HCT116 (cell line): ENCODE data around the gene ARMS2. TPM values are rescaled to one million over a fixed set of nuclear protein-coding genes. Genes with fewer than 3 reads are reported as not detected.

Source experiments
- ATAC-seq: fragments of 200-7000 bp; cut with Tn5 transposase; 2 replicates; pipeline ENCODE4 v1.9.1; 2020; ENCODE audit warnings: mild to moderate bottlenecking, moderate library complexity
- BruUV-seq: library from RNA; stranded (reverse); fragments of 400-500 nt; replicated peaks from 2 replicates; lab custom pipeline; 2021; lab: Mats Ljungman, UMichigan
- CTCF ChIA-PET: fragments of 300-600 bp; sonication (Branson Sonifier 250); formaldehyde crosslinking; loops from one replicate; lab custom pipeline; 2021; ENCODE audit warnings: antibody characterized with exemption; lab: Charles Lee
- POLR2A ChIA-PET: fragments of 300-600, 350-600 bp; sonication (Branson Sonifier 250); formaldehyde crosslinking; loops from one replicate; lab custom pipeline; 2021; ENCODE audit warnings: antibody characterized with exemption; lab: Charles Lee
- RAD21 ChIA-PET, 2 experiments: fragments of 300-600 bp; sonication (Branson Sonifier 250); formaldehyde crosslinking; loops; one replicate each; lab custom pipeline; 2023; ENCODE audit warnings: low total read pairs in 2 of 2; ENCODE audit not compliant: uncharacterized antibody in 2 of 2, unreplicated experiment in 2 of 2, low non-redundant PET in 1 of 2; lab: Charles Lee
- DNase-seq: peaks from one replicate; pipeline ENCODE4 v3.0.0-alpha.2; 2010; ENCODE audit warnings: low read depth, low spot score
- H2AFZ ChIP-seq: fragments of 200-600 bp; shearing (Covaris generic), sonication (generic); 2 replicates; pipeline ENCODE4 v1.6.1; 2017; ENCODE audit warnings: low read depth, mixed run types, mixed read lengths, antibody characterized with exemption, low read length; ENCODE audit not compliant: poor library complexity, severe bottlenecking
- H3K27ac ChIP-seq: 2 replicates; pipeline ENCODE4 v1.5.1; 2012; ENCODE audit warnings: low read depth, low read length
- H3K27me3 ChIP-seq: fragments of 200-600 bp; sonication (generic); 2 replicates; pipeline ENCODE4 v1.6.1; 2016; ENCODE audit warnings: mixed run types, low read length, mixed read lengths; ENCODE audit not compliant: insufficient read depth
- H3K36me3 ChIP-seq, 2 experiments: fragments of 200-500 bp in 1 of 2; fragments of 200-600 bp in 1 of 2; sonication (Bioruptor generic) in 1 of 2; sonication (generic) in 1 of 2; 2 replicates each; pipeline versions ENCODE4 v1.5.1 to v1.6.1; 2014 to 2016; ENCODE audit warnings: low read length in 2 of 2, inconsistent platforms in 1 of 2, mixed read lengths in 1 of 2, mixed run types in 1 of 2; ENCODE audit not compliant: insufficient read depth in 2 of 2, control insufficient read depth in 1 of 2
- H3K4me1 ChIP-seq, 2 experiments: fragments of 200-600 bp in 1 of 2; sonication (generic) in 1 of 2; 2 replicates each; pipeline versions ENCODE4 v1.5.1 to v1.6.1; 2012 to 2017; ENCODE audit warnings: low read length in 2 of 2, inconsistent platforms in 1 of 2, mild to moderate bottlenecking in 1 of 2, mixed read lengths in 1 of 2, mixed run types in 1 of 2, moderate library complexity in 1 of 2; ENCODE audit not compliant: insufficient read depth in 2 of 2, control insufficient read depth in 1 of 2
- H3K4me2 ChIP-seq: fragments of 200-600 bp; sonication (generic); 2 replicates; pipeline ENCODE4 v1.6.1; 2017; ENCODE audit warnings: mixed run types, low read length, mixed read lengths
- H3K4me3 ChIP-seq, 2 experiments: fragments of 200-600 bp in 1 of 2; sonication (generic) in 1 of 2; replicated peaks in 1 of 2; 2 replicates each; pipeline ENCODE4 v1.5.1; 2011 to 2016; ENCODE audit warnings: low read length in 2 of 2, control low read depth in 1 of 2, low read depth in 1 of 2, mild to moderate bottlenecking in 1 of 2, mixed read lengths in 1 of 2, mixed run types in 1 of 2
- H3K79me2 ChIP-seq: fragments of 200-600 bp; sonication (generic); 2 replicates; pipeline ENCODE4 v1.6.1; 2017; ENCODE audit warnings: mild to moderate bottlenecking, mixed run types, low read length, moderate library complexity, mixed read lengths; ENCODE audit not compliant: insufficient read depth
- H3K9ac ChIP-seq: fragments of 200-600 bp; sonication (generic); 2 replicates; pipeline ENCODE4 v1.6.1; 2016; ENCODE audit warnings: low read length, mixed read lengths
- H3K9me2 ChIP-seq: fragments of 200-600 bp; sonication (generic), shearing (Covaris generic); 2 replicates; pipeline ENCODE4 v1.6.1; 2017; ENCODE audit warnings: mixed run types, mild to moderate bottlenecking, moderate library complexity; ENCODE audit not compliant: insufficient read depth
- H3K9me3 ChIP-seq, 2 experiments: fragments of 200-500 bp in 1 of 2; fragments of 200-600 bp in 1 of 2; sonication (Bioruptor generic) in 1 of 2; sonication (generic) in 1 of 2; 2 replicates each; pipeline ENCODE4 v1.6.1; 2014 to 2017; ENCODE audit warnings: low read length in 2 of 2, mixed read lengths in 2 of 2, inconsistent platforms in 1 of 2, low read depth in 1 of 2, mild to moderate bottlenecking in 1 of 2, mixed run types in 1 of 2, moderate library complexity in 1 of 2; ENCODE audit not compliant: control insufficient read depth in 1 of 2, insufficient read depth in 1 of 2
- H4K20me1 ChIP-seq: fragments of 200-600 bp; sonication (generic), shearing (Covaris generic); 2 replicates; pipeline ENCODE4 v1.6.1; 2017; ENCODE audit warnings: mixed run types, mild to moderate bottlenecking, moderate library complexity; ENCODE audit not compliant: insufficient read depth
- ATF3 ChIP-seq: IDR thresholded peaks from 2 replicates; pipeline ENCODE4 v1.6.1; 2012
- FOSL1 ChIP-seq: IDR thresholded peaks from 2 replicates; pipeline ENCODE4 v1.6.1; 2012; ENCODE audit warnings: low read depth
- JUND ChIP-seq: IDR thresholded peaks from 2 replicates; pipeline ENCODE4 v1.6.1; 2012
- MAX ChIP-seq: IDR thresholded peaks from 2 replicates; pipeline ENCODE4 v1.6.1; 2012
- POLR2A ChIP-seq: IDR thresholded peaks from 2 replicates; pipeline ENCODE4 v1.7.0; 2011; ENCODE audit warnings: borderline replicate concordance; ENCODE audit not compliant: insufficient read depth, insufficient read length; ENCODE audit errors: extremely low read depth
- REST ChIP-seq: IDR thresholded peaks from 2 replicates; pipeline ENCODE4 v1.6.1; 2012; ENCODE audit warnings: low read depth
- SP1 ChIP-seq: IDR thresholded peaks from 2 replicates; pipeline ENCODE4 v1.6.1; 2012; ENCODE audit warnings: low read depth
- SRF ChIP-seq: IDR thresholded peaks from 2 replicates; pipeline ENCODE4 v1.6.1; 2012; ENCODE audit warnings: low read depth
- YY1 ChIP-seq: IDR thresholded peaks from 2 replicates; pipeline ENCODE4 v1.6.1; 2011; ENCODE audit warnings: low read length, low read depth, moderate library complexity, mild to moderate bottlenecking; ENCODE audit not compliant: insufficient replicate concordance; ENCODE audit errors: extremely low read depth
- ZFX ChIP-seq: fragments of 450-650 bp; IDR thresholded peaks from 2 replicates; pipeline ENCODE4 v1.6.1; 2017
- ZNF274 ChIP-seq: fragments of 200-500 bp; sonication (Bioruptor generic); IDR thresholded peaks from 2 replicates; pipeline ENCODE4 v1.6.1; 2014; ENCODE audit warnings: mild to moderate bottlenecking, low read depth, low read length, inconsistent platforms
- intact Hi-C: fragments of 100-400 bp; cut with micrococcal nuclease; formaldehyde crosslinking; loops from 2 replicates; pipeline ENCODE4 v1.10.0; 2022
- total RNA-seq: library from RNA; stranded (reverse); gene quantifications from one replicate; pipeline ENCODE4 v1.2.1, GENCODE V29; 2021; ENCODE audit not compliant: unreplicated experiment

ARMS2 gene
- total RNA-seq, 1 experiment from 2014 or later, result not detected

GRCh38 chr10:122492006-122492405 is 37.6 kb downstream of the ARMS2 start:
- Histone ChIP-seq H2AFZ (no peak overlapping the region), H3K27ac (no peak overlapping the region), H3K9me3 (no peaks in the 10 kb centered on the region), H3K4me1 (peaks cover 11 to 41% of the 10 kb centered on the region in 2 experiments), H3K4me3 (no peak overlapping the region), H3K79me2 (no peaks in the 10 kb centered on the region), H3K27me3 (no peaks in the 10 kb centered on the region), H4K20me1 (no peaks in the 10 kb centered on the region), H3K4me2 (no peak overlapping the region), H3K9ac (no peak overlapping the region), H3K9me2 (no peaks in the 10 kb centered on the region), H3K36me3 (no peaks in the 10 kb centered on the region)
- no peak for DNase-seq
- POLR2A ChIA-PET, result no interaction called here
- TF ChIP-seq JUND (no peak), ZNF274 (no peak), MAX (no peak), REST (no peak), SRF (no peak), ATF3 (no peak), SP1 (no peak), ZFX (no peak), FOSL1 (no peak), YY1 (no peak), POLR2A (no peak)
- no TSS peak for BruUV-seq
- RAD21 ChIA-PET, result no interaction called here
- no peak for ATAC-seq
- CTCF ChIA-PET, result no interaction called here
- intact Hi-C loops, result no loop called here
